Measurements from ENCODE around the gene UBR4. TPM values are rescaled to one million over a fixed set of nuclear protein-coding genes. Genes with fewer than 3 reads are reported as not detected.
A peak's percentile ranks its signal among the peaks of the same experiment; 100 is the strongest.
"Not testable (repeated sequence)": the region's sequence is repeated elsewhere in the genome, so short reads cannot be mapped to it uniquely, and the experiment has no call there.

The UBR4 gene
- polyA plus RNA-seq, result 10 to 100 TPM in 1 of 3 donors, 1 to 10 TPM in 2; 1.5 to 23.7 (median 8.0) TPM

DNA sequence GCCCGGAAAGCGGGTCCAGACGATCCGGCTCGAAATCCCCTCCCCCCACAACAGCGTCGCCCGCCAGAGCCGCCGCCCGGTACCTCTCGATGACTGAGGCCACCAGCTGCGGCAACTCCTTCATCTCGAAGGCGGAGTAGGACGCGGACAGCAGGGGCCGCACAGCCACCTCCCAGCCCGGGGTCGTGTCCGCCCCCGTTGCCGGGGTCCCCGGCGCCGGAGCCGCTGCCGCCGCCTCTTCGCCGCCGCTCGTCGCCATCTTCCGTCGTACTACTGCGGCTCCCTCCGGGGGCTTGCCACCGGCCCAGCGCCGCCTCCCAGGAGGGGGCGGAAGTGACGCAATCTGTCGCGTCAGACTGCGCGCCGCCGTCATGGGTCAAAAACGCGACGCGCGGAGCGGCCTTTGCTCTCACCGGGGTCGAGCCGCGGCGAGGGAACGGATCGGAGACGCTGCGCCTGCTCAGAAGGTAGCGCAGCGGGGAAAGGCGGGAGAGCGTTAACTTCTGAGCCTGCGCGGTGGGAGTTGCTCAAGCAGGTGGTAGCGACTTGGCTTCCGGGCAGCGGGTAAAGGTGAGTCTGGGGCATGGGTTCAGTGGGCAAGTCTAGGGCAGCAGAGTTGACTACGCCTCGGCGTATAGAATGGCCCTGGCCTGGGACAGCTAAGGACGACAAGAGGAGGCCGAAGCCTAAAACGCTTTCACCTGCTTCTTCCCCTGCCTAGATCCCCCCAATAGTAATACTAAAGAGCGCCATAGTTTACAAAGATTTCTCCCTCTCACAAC, at the start of gene UBR4:
UBR4 (minus strand) TSS at position 277 of the 782 bp plus-strand sequence; CDS start at position 259, 18 bp downstream.
- Mint-ChIP-seq H3K36me3 (no peaks in the 10 kb centered on the region), H3K4me1 (peaks cover 57 to 86% of the 10 kb centered on the region in 2 donors), H3K9me3 (no peaks in the 10 kb centered on the region), H3K4me3 (peak within 1 kb of the TSS; percentile 94 to 99 (median 97)), H3K27me3 (ENCODE audit: low read depth in 3 of 3) (peaks cover 5 to 11% (median 9%) of the 10 kb centered on the region in 3 donors), H3K27ac (peak within 1 kb of the TSS; percentile 97 to 99 (median 99))
- DNase-seq, result peak; percentile 95

DNA sequence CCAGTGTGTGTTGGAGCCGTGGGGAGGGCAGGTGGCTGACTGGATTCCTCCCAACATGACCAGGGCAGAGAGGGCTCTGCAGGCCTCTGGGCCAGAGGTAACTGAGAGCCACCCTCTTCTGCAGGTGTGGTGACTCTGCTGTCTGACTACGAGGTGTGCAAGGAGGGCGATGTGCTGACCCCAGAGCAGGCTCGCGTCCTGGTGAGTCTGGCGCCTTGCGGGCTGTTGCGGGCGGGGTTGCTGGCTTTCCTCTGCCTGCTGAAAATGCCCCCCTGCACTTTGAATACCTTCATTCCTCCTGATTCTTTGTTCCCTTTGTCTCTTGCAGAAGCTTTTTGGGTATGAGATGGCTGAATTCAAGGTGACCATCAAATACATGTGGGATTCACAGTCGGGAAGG, 48.3 kb upstream of the UBR4 start:
- H3K27me3 Mint-ChIP-seq (ENCODE audit: low read depth in 3 of 3), result peaks cover 0 to 2% (median 1%) of the 10 kb centered on the region in 3 donors
- no peak overlapping the region for H3K27ac Mint-ChIP-seq
- no peak for DNase-seq

DNA sequence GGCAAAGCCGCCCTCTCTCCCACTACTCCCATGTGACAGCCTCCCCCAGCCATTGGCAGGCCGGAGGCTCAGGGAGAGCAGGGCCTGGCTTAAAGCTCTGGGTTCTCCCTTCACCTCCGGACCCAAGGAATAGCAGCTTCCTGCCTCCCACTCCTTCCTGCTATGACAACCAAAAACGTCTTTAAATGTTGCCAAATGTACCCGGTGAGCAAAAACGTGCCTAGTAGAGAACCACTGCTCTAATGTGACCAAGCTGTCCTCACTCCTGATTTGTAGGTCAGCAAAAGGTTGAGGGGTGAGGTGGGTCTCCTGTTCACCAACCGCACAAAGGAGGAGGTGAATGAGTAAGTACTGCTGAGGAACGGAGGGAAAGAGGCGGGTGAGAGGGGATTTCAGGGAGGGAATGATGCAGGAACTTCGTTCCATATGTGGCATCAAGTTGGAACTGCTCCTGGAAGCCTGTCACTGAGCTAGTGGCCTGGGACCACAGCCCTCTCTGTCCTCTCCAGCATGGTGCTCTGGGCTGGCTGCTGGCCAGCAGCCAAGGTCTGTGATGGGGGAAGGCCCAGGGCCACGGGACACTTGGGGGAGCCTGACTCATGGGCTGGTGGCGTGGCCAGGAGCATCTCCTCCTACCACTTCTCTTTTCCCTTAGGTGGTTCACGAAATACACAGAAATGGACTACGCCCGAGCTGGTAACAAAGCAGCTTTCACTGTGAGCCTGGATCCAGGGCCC, 47.3 kb upstream of the UBR4 start:
- no peak overlapping the region for H3K27ac Mint-ChIP-seq
- no peak overlapping the region for H3K4me3 Mint-ChIP-seq
- H3K36me3 Mint-ChIP-seq, result peaks cover 4 to 10% (median 5%) of the 10 kb centered on the region in 3 donors
- H3K4me1 Mint-ChIP-seq, result peaks cover 13 to 14% of the 10 kb centered on the region in 2 donors
- H3K9me3 Mint-ChIP-seq, result no peaks in the 10 kb centered on the region
- H3K27me3 Mint-ChIP-seq (ENCODE audit: low read depth in 3 of 3), result peaks cover 0 to 2% (median 1%) of the 10 kb centered on the region in 3 donors
- DNase-seq, result no peak

More for the DNA sequence above, 48.3 kb upstream of the UBR4 start:
- Mint-ChIP-seq H3K4me3 (no peak overlapping the region), H3K9me3 (no peaks in the 10 kb centered on the region), H3K36me3 (peaks cover 4 to 10% (median 5%) of the 10 kb centered on the region in 3 donors), H3K4me1 (peaks cover 5% of the 10 kb centered on the region in 2 donors)

DNA sequence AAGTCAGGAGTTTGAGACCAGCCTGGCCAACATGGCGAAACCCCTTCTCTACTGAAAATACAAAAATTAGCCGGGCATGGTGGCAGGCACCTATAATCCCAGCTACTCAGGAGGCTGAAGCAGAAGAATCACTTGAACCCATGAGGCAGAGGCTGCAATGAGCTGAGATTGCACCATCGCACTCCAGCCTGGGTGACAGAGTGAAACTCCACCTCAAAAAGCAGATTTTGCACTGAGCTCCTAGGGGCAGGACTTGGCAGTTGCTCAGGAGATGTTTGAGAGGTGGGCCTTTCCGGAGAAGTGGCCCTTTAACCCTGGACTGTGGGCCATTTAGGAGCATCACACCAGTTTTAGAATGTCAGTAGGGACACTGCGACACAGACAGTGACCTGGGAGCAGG, 46.2 kb upstream of the UBR4 start:
- peaks cover 4 to 10% (median 5%) of the 10 kb centered on the region in 3 donors for H3K36me3 Mint-ChIP-seq

DNA sequence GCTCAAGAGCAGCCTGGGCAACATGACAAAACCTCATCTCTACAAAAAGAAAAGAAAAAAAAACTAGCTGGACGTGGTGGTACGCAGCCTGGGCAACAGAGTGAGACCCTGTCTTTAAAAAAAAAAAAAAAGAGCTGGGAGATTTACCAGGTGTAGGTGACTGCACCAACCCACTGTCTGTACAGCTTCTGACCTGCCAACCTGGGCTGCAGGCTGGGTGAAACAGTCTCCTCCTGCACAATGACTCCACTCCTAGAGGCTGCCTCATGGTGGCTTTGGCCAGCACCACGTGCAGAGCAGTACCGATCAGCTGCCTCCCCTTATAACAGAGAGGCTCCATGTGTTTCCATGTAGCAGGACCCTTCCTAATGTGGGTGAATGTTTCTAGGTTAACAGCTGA, 45.2 kb upstream of the UBR4 start:
- H3K4me1 Mint-ChIP-seq, result peaks cover 28 to 31% of the 10 kb centered on the region in 2 donors
- H3K36me3 Mint-ChIP-seq, result peaks cover 4 to 10% (median 5%) of the 10 kb centered on the region in 3 donors
- H3K27me3 Mint-ChIP-seq (ENCODE audit: low read depth in 3 of 3), result peaks cover 2 to 11% (median 5%) of the 10 kb centered on the region in 3 donors
- H3K4me3 Mint-ChIP-seq, result no peak overlapping the region
- H3K27ac Mint-ChIP-seq, result no peak overlapping the region
- no peak for DNase-seq
- no peaks in the 10 kb centered on the region for H3K9me3 Mint-ChIP-seq

More for the DNA sequence above, 46.2 kb upstream of the UBR4 start:
- not testable (repeated sequence) for H3K27ac Mint-ChIP-seq; DNase-seq; H3K27me3 Mint-ChIP-seq (ENCODE audit: low read depth in 3 of 3); H3K4me3 Mint-ChIP-seq; H3K9me3 Mint-ChIP-seq
- H3K4me1 Mint-ChIP-seq, result peaks cover 19 to 21% of the 10 kb centered on the region in 2 donors

DNA sequence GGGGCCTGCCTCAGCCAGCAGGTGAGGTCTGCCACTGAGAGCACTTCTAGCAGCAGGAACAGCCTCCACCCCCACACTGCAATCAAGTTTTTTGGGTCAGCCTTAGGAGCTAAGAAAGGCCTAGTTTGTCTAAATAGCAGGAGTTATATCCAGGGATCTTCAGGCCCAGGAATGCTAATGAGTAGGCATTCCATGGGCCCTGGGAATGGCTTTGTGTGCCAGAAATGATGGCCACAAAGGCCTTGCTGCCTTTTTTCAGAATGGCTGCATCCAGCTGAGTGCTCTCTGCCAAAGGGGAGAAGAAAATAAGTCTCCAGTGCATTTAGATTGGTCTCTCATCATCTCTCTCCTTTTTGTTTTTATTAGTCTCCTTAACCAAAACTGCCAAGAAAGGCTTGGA, 44.4 kb upstream of the UBR4 start:
- H3K4me3 Mint-ChIP-seq, result no peak overlapping the region
- H3K36me3 Mint-ChIP-seq, result peaks cover 4 to 10% (median 5%) of the 10 kb centered on the region in 3 donors
- H3K27ac Mint-ChIP-seq, result no peak overlapping the region
- DNase-seq, result no peak
- peaks cover 30 to 35% of the 10 kb centered on the region in 2 donors for H3K4me1 Mint-ChIP-seq
- peaks cover 2 to 11% (median 5%) of the 10 kb centered on the region in 3 donors for H3K27me3 Mint-ChIP-seq (ENCODE audit: low read depth in 3 of 3)
- H3K9me3 Mint-ChIP-seq, result no peaks in the 10 kb centered on the region

DNA sequence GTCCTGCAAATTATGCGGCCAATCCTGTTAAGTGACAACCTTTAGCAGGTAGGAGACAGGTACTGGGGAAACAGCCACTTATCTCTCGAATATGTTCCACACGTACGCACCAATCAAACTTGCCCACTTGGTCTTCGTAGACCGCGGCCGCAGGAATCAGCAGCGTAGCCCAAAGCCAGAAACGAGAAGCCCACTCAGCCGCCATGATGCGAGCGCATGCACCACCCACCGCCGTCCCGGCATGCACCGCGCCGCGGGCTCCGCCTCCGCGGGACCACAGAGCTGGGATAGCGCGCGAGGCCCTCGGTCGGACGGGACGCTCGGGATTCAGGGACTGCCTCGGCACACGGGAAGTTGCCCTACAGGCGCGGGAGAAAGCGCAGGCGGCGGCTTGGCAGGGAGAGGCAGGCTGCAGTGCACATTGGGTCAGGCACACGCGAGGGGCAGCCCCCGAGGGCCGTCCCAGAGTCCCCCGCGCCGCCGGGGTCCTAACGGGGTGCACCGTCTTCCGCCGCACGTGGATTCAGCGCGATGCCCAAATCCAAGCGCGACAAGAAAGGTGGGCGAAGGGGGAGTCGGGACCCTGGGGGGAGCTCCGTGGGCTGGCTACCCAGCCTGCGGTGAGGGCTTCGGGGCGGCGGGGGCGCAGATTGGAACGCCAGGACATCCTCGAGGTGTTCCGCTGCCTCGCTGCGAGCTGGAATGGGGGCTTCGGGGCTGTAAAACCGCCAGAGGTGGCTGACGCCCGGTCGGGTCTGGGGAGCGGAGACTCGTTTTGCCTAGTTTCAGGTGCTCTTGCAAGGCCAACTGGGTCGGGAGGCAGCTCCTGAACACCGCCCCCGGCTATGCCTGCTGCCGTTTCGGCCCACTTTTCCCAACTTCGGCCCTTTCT, 41.5 kb upstream of the UBR4 start, which contains the start of the genes EMC1 and MRTO4:
EMC1 (minus strand) TSS at position 220 of the 892 bp plus-strand sequence; CDS start at position 205, 15 bp downstream.
MRTO4 (plus strand) TSS at position 501 of the 892 bp plus-strand sequence; CDS start at position 532, 31 bp downstream.
- Mint-ChIP-seq H3K9me3 (no peaks in the 10 kb centered on the region), H3K36me3 (no peaks in the 10 kb centered on the region), H3K27me3 (ENCODE audit: low read depth in 3 of 3) (peaks cover 2 to 9% (median 3%) of the 10 kb centered on the region in 3 donors), H3K4me1 (peaks cover 30 to 35% of the 10 kb centered on the region in 2 donors), H3K4me3 (peak within 1 kb of the TSS; percentile 94 to 96 (median 95)), H3K27ac (peak within 1 kb of the TSS; percentile 81 to 97 (median 94))
- peak; percentile 88 to 89 (median 88) for DNase-seq

DNA sequence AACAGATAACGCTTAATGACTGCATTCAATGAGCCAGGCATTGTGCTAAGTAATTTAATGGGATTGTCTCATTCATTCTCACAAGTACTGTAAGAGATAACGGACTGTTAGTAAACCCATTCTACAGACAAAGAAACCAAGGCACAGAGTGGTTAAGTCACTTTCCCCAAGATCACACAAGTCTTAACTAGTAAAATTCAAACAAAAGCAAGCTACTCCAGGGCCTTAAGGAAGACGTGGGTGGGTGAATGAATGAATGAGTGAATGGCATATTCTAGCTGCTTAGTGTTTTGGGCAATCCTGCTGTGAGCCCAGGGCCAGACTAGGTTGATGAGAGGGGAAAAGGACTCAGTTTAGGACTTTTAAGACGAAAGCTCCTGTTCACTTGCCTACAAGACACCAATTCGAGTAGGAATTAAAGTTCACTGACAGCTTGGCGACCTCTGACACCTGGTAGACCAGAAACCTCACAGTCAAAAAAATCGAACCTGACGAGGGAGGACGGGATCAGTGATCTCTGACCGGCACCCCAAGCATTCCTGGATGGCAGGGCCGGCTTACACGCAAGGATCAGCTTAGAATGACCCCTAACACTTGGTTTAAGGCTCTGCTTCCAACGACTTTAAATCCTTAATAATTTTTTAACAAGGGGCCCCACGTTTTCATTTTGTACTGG, 40.7 kb upstream of the UBR4 start:
- peak overlapping the region; percentile 94 to 96 (median 95) for H3K4me3 Mint-ChIP-seq
- DNase-seq, result peak in 1 of 3 donors; percentile 5
- no peaks in the 10 kb centered on the region for H3K36me3 Mint-ChIP-seq
- H3K27me3 Mint-ChIP-seq (ENCODE audit: low read depth in 3 of 3), result peaks cover 2 to 9% (median 3%) of the 10 kb centered on the region in 3 donors
- H3K4me1 Mint-ChIP-seq, result peaks cover 30 to 35% of the 10 kb centered on the region in 2 donors
- peak overlapping the region; percentile 81 to 95 (median 94) for H3K27ac Mint-ChIP-seq
- H3K9me3 Mint-ChIP-seq, result no peaks in the 10 kb centered on the region

DNA sequence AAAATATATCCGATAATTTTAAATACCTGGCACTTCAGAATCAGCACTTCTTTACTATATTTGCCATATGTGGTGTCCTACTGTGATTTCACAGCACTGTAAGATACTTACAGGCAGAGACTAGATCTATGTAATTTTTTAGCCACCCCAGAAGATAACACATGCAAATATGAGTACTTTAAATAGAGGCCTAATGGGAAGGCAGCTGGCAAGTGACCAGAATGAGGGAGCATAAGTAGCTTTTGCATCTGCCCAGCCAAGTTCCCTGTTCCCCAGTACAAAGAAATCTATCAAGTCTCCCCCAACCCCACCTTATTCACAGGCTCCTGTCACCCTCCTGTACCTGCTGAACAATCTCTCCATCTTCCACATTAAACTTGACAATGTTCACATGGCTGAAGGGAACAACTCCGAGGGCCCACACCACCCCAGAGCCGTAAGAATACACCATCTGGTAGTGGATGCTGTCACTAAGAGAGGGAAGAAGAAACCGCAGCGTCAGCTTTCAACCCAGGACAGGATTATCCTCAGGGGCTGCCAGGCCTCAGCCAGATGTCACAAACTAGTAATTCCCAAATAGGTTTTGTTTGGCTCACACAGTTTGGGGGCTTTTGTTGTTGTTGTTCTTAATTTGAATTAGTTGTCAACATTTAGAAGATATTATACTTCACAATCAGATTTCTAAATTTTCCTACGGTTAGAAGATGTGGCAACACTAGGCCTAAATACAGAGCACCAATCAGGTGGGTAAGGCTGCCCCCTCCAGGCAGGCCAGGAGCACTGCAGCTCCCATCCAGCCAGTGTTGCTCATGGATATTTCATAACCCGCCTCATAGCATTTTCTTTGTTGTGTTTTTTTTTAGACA, 30.8 kb upstream of the UBR4 start:
- no peak overlapping the region for H3K4me3 Mint-ChIP-seq
- no peaks in the 10 kb centered on the region for H3K9me3 Mint-ChIP-seq
- H3K27ac Mint-ChIP-seq, result peak overlapping the region in 3 of 6 donors; percentile 17 to 59 (median 40)
- no peaks in the 10 kb centered on the region for H3K4me1 Mint-ChIP-seq
- H3K27me3 Mint-ChIP-seq (ENCODE audit: low read depth in 3 of 3), result peaks cover 0 to 2% (median 0%) of the 10 kb centered on the region in 3 donors
- peaks cover 0 to 44% (median 26%) of the 10 kb centered on the region in 3 donors for H3K36me3 Mint-ChIP-seq
- peak; percentile 44 to 59 (median 52) for DNase-seq

DNA sequence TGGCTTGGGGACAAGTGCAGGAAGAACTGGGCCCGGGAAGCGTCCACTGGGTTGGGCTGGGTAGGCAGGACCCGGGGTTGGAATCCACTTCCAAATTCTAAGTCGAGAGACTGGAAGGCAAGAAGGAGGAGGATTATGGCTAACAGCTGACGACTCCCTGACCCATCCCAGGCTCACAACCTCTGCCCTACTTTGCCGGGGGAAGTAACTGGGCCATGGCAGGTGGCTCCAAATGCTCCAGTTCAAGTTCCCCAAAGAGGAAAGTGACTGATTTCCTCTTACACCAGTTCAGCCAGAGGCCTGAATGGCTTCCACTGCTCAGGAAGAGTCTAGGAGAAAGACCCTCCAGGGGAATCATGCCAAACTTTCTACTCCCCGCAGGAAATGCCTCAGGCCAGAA, 29.8 kb upstream of the UBR4 start:
- H3K27me3 Mint-ChIP-seq (ENCODE audit: low read depth in 3 of 3), result peaks cover 0 to 2% (median 0%) of the 10 kb centered on the region in 3 donors
- H3K27ac Mint-ChIP-seq, result no peak overlapping the region
- H3K9me3 Mint-ChIP-seq, result no peaks in the 10 kb centered on the region
- H3K4me3 Mint-ChIP-seq, result no peak overlapping the region
- peaks cover 0 to 44% (median 26%) of the 10 kb centered on the region in 3 donors for H3K36me3 Mint-ChIP-seq
- no peaks in the 10 kb centered on the region for H3K4me1 Mint-ChIP-seq
- no peak for DNase-seq

DNA sequence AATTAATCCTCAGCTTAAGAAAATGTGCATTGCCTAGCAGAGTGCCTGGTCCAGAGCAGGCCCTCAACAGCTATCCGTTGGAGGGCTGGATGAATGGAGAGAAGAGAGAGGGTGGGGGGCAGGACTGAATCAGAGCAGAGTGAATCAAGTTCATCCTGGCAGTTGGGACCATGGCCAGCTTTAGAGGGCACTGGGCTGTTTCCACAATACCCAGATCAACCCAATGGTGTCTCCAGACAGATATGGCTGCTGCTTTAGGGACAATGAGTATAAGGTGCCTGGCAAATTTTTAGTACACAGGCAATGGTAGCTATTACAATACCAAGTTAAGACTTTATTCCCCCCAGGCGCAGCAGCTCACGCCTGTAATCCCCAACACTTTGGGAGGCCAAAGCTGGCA, 24.2 kb upstream of the UBR4 start:
- no peaks in the 10 kb centered on the region for H3K9me3 Mint-ChIP-seq
- peaks cover 13 to 36% (median 16%) of the 10 kb centered on the region in 3 donors for H3K36me3 Mint-ChIP-seq
- no peak for DNase-seq
- H3K4me3 Mint-ChIP-seq, result no peak overlapping the region
- no peaks in the 10 kb centered on the region for H3K27me3 Mint-ChIP-seq (ENCODE audit: low read depth in 3 of 3)
- H3K27ac Mint-ChIP-seq, result no peak overlapping the region
- H3K4me1 Mint-ChIP-seq, result no peaks in the 10 kb centered on the region

DNA sequence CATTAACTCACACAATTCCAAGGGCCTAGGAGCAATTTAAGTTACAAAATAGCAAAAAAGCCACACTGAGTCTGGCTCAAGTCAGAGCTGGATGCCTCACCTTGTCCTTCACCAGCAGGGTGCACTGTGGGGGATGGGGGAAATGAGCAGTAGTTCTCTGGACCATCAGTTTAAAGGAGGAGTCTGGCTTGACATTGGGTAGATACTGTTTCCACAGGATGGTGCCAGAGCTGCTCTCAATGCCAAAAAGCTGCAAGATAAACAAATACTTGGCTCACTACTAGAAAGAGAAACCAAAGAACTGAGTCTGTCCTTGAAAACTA, 22.4 kb upstream of the UBR4 start:
- no peak for DNase-seq
- Mint-ChIP-seq H3K27me3 (ENCODE audit: low read depth in 3 of 3) (no peaks in the 10 kb centered on the region), H3K4me3 (no peak overlapping the region), H3K4me1 (no peaks in the 10 kb centered on the region), H3K27ac (peak overlapping the region in 1 of 6 donors; percentile 28), H3K36me3 (peaks cover 13 to 28% (median 15%) of the 10 kb centered on the region in 3 donors), H3K9me3 (no peaks in the 10 kb centered on the region)
